Measurements from ENCODE around the gene ZBTB5. TPM values are rescaled to one million over a fixed set of nuclear protein-coding genes. Genes with fewer than 3 reads are reported as not detected.
A peak's percentile ranks its signal among the peaks of the same experiment; 100 is the strongest.

ZBTB5 gene
- total and polyA plus RNA-seq, 2 of the 13 experiments (the other 11 are each of a cell fraction or from before 2014, with no cell fraction given): 12.5 to 20.5 TPM

GRCh38 chr9:37466037-37466709 lies 923 bp upstream of the ZBTB5 start:
- FAIRE-seq (no peak), DNase-seq (ENCODE audit: low spot score) (peak; percentile 25), ATAC-seq (peak; percentile 62)
- Histone ChIP-seq H3K27ac (ENCODE audit: extremely low read length, insufficient read depth, low read length) (peak overlapping the region; percentile 95), H3K4me1 (ENCODE audit: insufficient read depth, low read length) (peaks cover 30% of the 10 kb centered on the region), H3K79me2 (ENCODE audit: insufficient read depth, low read length) (peaks cover 36% of the 10 kb centered on the region), H3K4me2 (ENCODE audit: low read depth, low read length) (peak overlapping the region; percentile 77), H3K9me3 (ENCODE audit: low read length) (no peaks in the 10 kb centered on the region), H2AFZ (ENCODE audit: low read length) (no peak overlapping the region), H3K27me3 (ENCODE audit: control insufficient read depth in 1 of 2, insufficient read depth in 2 of 2, low read length in 2 of 2) (no peaks in the 10 kb centered on the region; a peak in 1 of 5 replicates), H3K9ac (ENCODE audit: insufficient read depth, low read depth, low read length) (peak overlapping the region; percentile 78), H3K4me3 (replicated peaks in 1 of 3; ENCODE audit: insufficient read depth in 1 of 3, low read depth in 2 of 3, low read length in 3 of 3) (peak overlapping the region; percentile 65 to 82 (median 79)), H4K20me1 (ENCODE audit: insufficient read depth, low read length) (peaks cover 14% of the 10 kb centered on the region), H3K36me3 (replicated peaks in 1 of 2; ENCODE audit: control insufficient read depth in 1 of 2, insufficient read depth in 2 of 2, low read length in 2 of 2) (no peaks in the 10 kb centered on the region)
- intact Hi-C loops (cut with micrococcal nuclease; ENCODE audit: unreplicated experiment): no loop called here
- WGBS (ENCODE audit: low lambda C conversion rate): 4% methylated on average over 17 of the region's 47 CpGs
- in situ Hi-C loops (cut with HindIII; ENCODE audit: extremely low pct_ligation_motif_present, low pct_unique_long_range_greater_than_20kb): no loop called here
- ChIA-PET POLR2A (interaction anchor here (1.0 to 2.5 kb wide), 14 partner anchors 10 to 558 kb away, joined by 4 to 34 read pairs (median 8); partner anchors contain the start of genes GRHPR, POLR1E and TOMM5), CTCF (ENCODE audit: low intra/inter-chr PET ratio, low total read pairs) (no interaction called here)
- TSS peak; percentile 99 for BruUV-seq (replicated peaks)
- TF ChIP-seq IRF1 (CRISPR knock-in tag; IDR thresholded peaks at IDR 0.05; ENCODE audit: low read depth) (0 out of 2 replicates have a peak, but pooled peaks have one; percentile 12), ZNF512 (CRISPR knock-in tag; IDR thresholded peaks at IDR 0.05) (no peak), ZXDC (CRISPR knock-in tag; IDR thresholded peaks at IDR 0.05) (no peak), ZNF703 (CRISPR knock-in tag; IDR thresholded peaks at IDR 0.05; ENCODE audit: borderline replicate concordance) (0 out of 2 replicates have a peak, but pooled peaks have one; percentile 21), NFE2L2 (IDR thresholded peaks at IDR 0.05; ENCODE audit: low read length) (no peak), ZNF740 (CRISPR knock-in tag; IDR thresholded peaks at IDR 0.05) (no peak), ARID3A (IDR thresholded peaks at IDR 0.05; ENCODE audit: low read depth, low read length) (no peak; the same call in 1 of the 2 replicates), FOSL1 (CRISPR knock-in tag; IDR thresholded peaks at IDR 0.05; ENCODE audit: borderline replicate concordance) (no peak), SALL2 (CRISPR knock-in tag; IDR thresholded peaks at IDR 0.05) (no peak), ZNF382 (CRISPR knock-in tag; IDR thresholded peaks at IDR 0.05; ENCODE audit: borderline replicate concordance) (no peak), USF2 (IDR thresholded peaks at IDR 0.05; ENCODE audit: low read depth, low read length) (no peak), USF2 (CRISPR knock-in tag; IDR thresholded peaks at IDR 0.05; ENCODE audit: borderline replicate concordance) (0 out of 2 replicates have a peak, but pooled peaks have one; percentile 43)

All from HepG2 (cell line).